Left ventricle myocardium inferior (tissue), 1 donor: ENCODE measurements around the gene PCLO. TPM values are rescaled to one million over a fixed set of nuclear protein-coding genes. Genes with fewer than 3 reads are reported as not detected.

Source experiments
- DNase-seq: peaks from one replicate; pipeline ENCODE4 v3.0.0-alpha.2; 2020
- H3K27ac ChIP-seq: fragments of 200-600 bp; replicated peaks from 2 replicates; pipeline ENCODE4 v1.8.0; 2021
- H3K27me3 ChIP-seq: fragments of 200-600 bp; 2 replicates; pipeline ENCODE4 v1.8.0; 2021; ENCODE audit warnings: low read depth
- H3K36me3 ChIP-seq: fragments of 200-600 bp; 2 replicates; pipeline ENCODE4 v1.8.0; 2021
- H3K4me1 ChIP-seq: fragments of 200-600 bp; 2 replicates; pipeline ENCODE4 v1.8.0; 2021
- H3K4me3 ChIP-seq: fragments of 200-600 bp; 2 replicates; pipeline ENCODE4 v1.8.0; 2021; ENCODE audit warnings: mild to moderate bottlenecking, moderate library complexity
- H3K9me3 ChIP-seq: fragments of 200-600 bp; replicated peaks from 2 replicates; pipeline ENCODE4 v1.8.0; 2021
- CTCF ChIP-seq: fragments of 200-600 bp; IDR thresholded peaks from 2 replicates; pipeline ENCODE4 v1.8.0; 2021; ENCODE audit warnings: antibody characterized with exemption, mild to moderate bottlenecking, borderline replicate concordance
- intact Hi-C: fragments of 100-400 bp; cut with micrococcal nuclease; formaldehyde crosslinking; loops from one replicate; pipeline ENCODE4 v1.11.0; 2022
- total RNA-seq: library from RNA; stranded (reverse); fragmentation: NEBNext Ultra II Directional; extraction: Animal tissue kit (Norgen Biotek cat#: 25700); gene quantifications from one replicate; pipeline ENCODE4 v1.2.1, GENCODE V29; 2021
- donor health status: DM: no; HTN: yes; CAD: no; lungs with severe emphysema.

Gene PCLO
- total RNA-seq, 1 donor from 2014 or later, result 4.2 TPM

GRCh38 chr7:82755705-82756551 lies 406.8 kb downstream of the PCLO start:
- no peaks in the 10 kb centered on the region for H3K27me3 ChIP-seq
- DNase-seq, result no peak
- no peak overlapping the region for H3K27ac ChIP-seq
- intact Hi-C loops, result no loop called here
- no peak for TF ChIP-seq CTCF
- no peaks in the 10 kb centered on the region for H3K36me3 ChIP-seq
- no peak overlapping the region for H3K4me3 ChIP-seq
- H3K4me1 ChIP-seq, result no peaks in the 10 kb centered on the region
- no peaks in the 10 kb centered on the region for H3K9me3 ChIP-seq

- Histone ChIP-seq H3K27me3 (no peaks in the 10 kb centered on the region), H3K36me3 (no peaks in the 10 kb centered on the region), H3K9me3 (no peaks in the 10 kb centered on the region), H3K4me3 (no peak overlapping the region), H3K27ac (no peak overlapping the region), H3K4me1 (no peaks in the 10 kb centered on the region)
- TF ChIP-seq CTCF, result no peak
- intact Hi-C loops, result no loop called here
- no peak for DNase-seq
These were observed 412.7 kb downstream of the PCLO start for GRCh38 chr7:82750007-82750406.

- Histone ChIP-seq H3K4me1 (no peaks in the 10 kb centered on the region), H3K36me3 (no peaks in the 10 kb centered on the region), H3K27me3 (no peaks in the 10 kb centered on the region), H3K27ac (no peak overlapping the region), H3K9me3 (no peaks in the 10 kb centered on the region), H3K4me3 (no peak overlapping the region)
- intact Hi-C loops, result no loop called here
- no peak for TF ChIP-seq CTCF
- no peak for DNase-seq
These were observed 416.9 kb downstream of the PCLO start for GRCh38 chr7:82745820-82746219.

- intact Hi-C loops, result no loop called here
- TF ChIP-seq CTCF, result no peak
- no peaks in the 10 kb centered on the region for H3K36me3 ChIP-seq
These were observed 417.6 kb downstream of the PCLO start for GRCh38 chr7:82745117-82745516.

GRCh38 chr7:82742163-82742562 lies 420.5 kb downstream of the PCLO start:
- intact Hi-C loops, result no loop called here
- H3K27me3 ChIP-seq, result no peaks in the 10 kb centered on the region

More at GRCh38 chr7:82745117-82745516, 417.6 kb downstream of the PCLO start:
- H3K27ac ChIP-seq, result no peak overlapping the region
- no peak overlapping the region for H3K4me3 ChIP-seq
- no peak for DNase-seq
- H3K4me1 ChIP-seq, result no peaks in the 10 kb centered on the region
- H3K27me3 ChIP-seq, result no peaks in the 10 kb centered on the region
- no peaks in the 10 kb centered on the region for H3K9me3 ChIP-seq

More at GRCh38 chr7:82742163-82742562, 420.5 kb downstream of the PCLO start:
- Histone ChIP-seq H3K27ac (no peak overlapping the region), H3K4me1 (no peaks in the 10 kb centered on the region), H3K36me3 (no peaks in the 10 kb centered on the region), H3K4me3 (no peak overlapping the region), H3K9me3 (no peaks in the 10 kb centered on the region)
- TF ChIP-seq CTCF, result no peak
- DNase-seq, result no peak
